PC-9 (cell line): ENCODE measurements around the gene GRIN2A. TPM values are rescaled to one million over a fixed set of nuclear protein-coding genes. Genes with fewer than 3 reads are reported as not detected.

Experiments
- BruUV-seq: library from RNA; stranded (reverse); fragments of 400-500 nt; replicated peaks from 2 replicates; lab custom pipeline; 2021; lab: Mats Ljungman, UMichigan
- CTCF ChIA-PET: fragments of 300-600 bp; sonication (Branson Sonifier 250); formaldehyde crosslinking; loops from one replicate; lab custom pipeline; 2022; ENCODE audit warnings: antibody characterized with exemption; lab: Charles Lee
- POLR2A ChIA-PET: fragments of 300-600 bp; sonication (Branson Sonifier 250); formaldehyde crosslinking; loops from one replicate; lab custom pipeline; 2022; ENCODE audit warnings: antibody characterized with exemption; ENCODE audit not compliant: unreplicated experiment; lab: Charles Lee
- DNase-seq, 2 experiments: peaks; one replicate each; pipeline versions ENCODE4 v3.0.0 to v3.0.0-alpha.2; 2015 to 2022; ENCODE audit warnings: mixed read lengths in 1 of 2
- H2AFZ ChIP-seq: fragments of 200-600 bp; sonication (generic); 2 replicates; pipeline ENCODE4 v1.8.1; 2017; ENCODE audit warnings: antibody characterized with exemption
- H3F3A ChIP-seq: fragments of 200-600 bp; sonication (generic); 2 replicates; pipeline ENCODE4 v1.8.1; 2017; ENCODE audit warnings: antibody characterized with exemption, mild to moderate bottlenecking, low read depth; ENCODE audit not compliant: insufficient read depth
- H3K27ac ChIP-seq: fragments of 200-600 bp; sonication (generic); 2 replicates; pipeline ENCODE4 v1.6.1; 2016; ENCODE audit warnings: mixed run types
- H3K27me3 ChIP-seq: fragments of 200-600 bp; sonication (generic); 2 replicates; pipeline ENCODE4 v1.6.1; 2016; ENCODE audit warnings: low read depth, mixed run types; ENCODE audit not compliant: insufficient read depth
- H3K36me3 ChIP-seq: fragments of 200-600 bp; sonication (generic); 2 replicates; pipeline ENCODE4 v1.6.1; 2016; ENCODE audit warnings: low read depth, mixed run types
- H3K4me1 ChIP-seq: fragments of 200-600 bp; sonication (generic); replicated peaks from 2 replicates; pipeline ENCODE4 v1.6.1; 2016; ENCODE audit warnings: mixed run types; ENCODE audit not compliant: insufficient read depth
- H3K4me2 ChIP-seq: fragments of 200-600 bp; sonication (generic); 2 replicates; pipeline ENCODE4 v1.6.1; 2017; ENCODE audit warnings: mixed run types
- H3K4me3 ChIP-seq: fragments of 200-600 bp; sonication (generic); 2 replicates; pipeline ENCODE4 v1.6.1; 2016; ENCODE audit warnings: mixed run types
- H3K79me2 ChIP-seq: fragments of 200-600 bp; sonication (generic); 2 replicates; pipeline ENCODE4 v1.6.1; 2017; ENCODE audit warnings: low read depth, mixed run types
- H3K9me2 ChIP-seq: fragments of 200-600 bp; sonication (generic); 2 replicates; pipeline ENCODE4 v1.8.1; 2017; ENCODE audit warnings: mild to moderate bottlenecking; ENCODE audit not compliant: insufficient read depth
- H3K9me3 ChIP-seq: fragments of 200-600 bp; sonication (generic); 2 replicates; pipeline ENCODE4 v1.8.1; 2016; ENCODE audit warnings: low read depth; ENCODE audit not compliant: insufficient read depth
- H4K20me1 ChIP-seq: fragments of 200-600 bp; sonication (generic); 2 replicates; pipeline ENCODE4 v1.8.1; 2017; ENCODE audit not compliant: insufficient read depth
- CTCF ChIP-seq: fragments of 200-600 bp; sonication (generic); conservative IDR thresholded peaks from 2 replicates; pipeline ENCODE4 v1.6.1; 2017; ENCODE audit warnings: mixed run types, antibody characterized with exemption, mild to moderate bottlenecking, moderate library complexity
- EZH2 ChIP-seq: fragments of 200-600 bp; sonication (generic); IDR thresholded peaks from 2 replicates; pipeline ENCODE4 v1.8.0; 2017; ENCODE audit warnings: antibody characterized with exemption, low read depth
- intact Hi-C: fragments of 100-400 bp; cut with micrococcal nuclease; formaldehyde crosslinking; loops from one replicate; pipeline ENCODE4 v1.10.0; 2022; ENCODE audit not compliant: unreplicated experiment
- total RNA-seq: library from RNA; stranded (reverse); gene quantifications from 2 replicates; pipeline ENCODE4 v1.2.3, GENCODE V29; 2021

Gene GRIN2A
- total RNA-seq, 1 experiment from 2014 or later = not detected

GRCh38 chr16:9904526-9904925 lies 277.7 kb downstream of the GRIN2A start:
- no peaks in the 10 kb centered on the region for H3K9me2 ChIP-seq
- BruUV-seq = no TSS peak
- H2AFZ ChIP-seq = no peak overlapping the region
- no peaks in the 10 kb centered on the region for H4K20me1 ChIP-seq
- no peaks in the 10 kb centered on the region for H3K4me1 ChIP-seq
- CTCF ChIA-PET = no interaction called here
- no peak for TF ChIP-seq EZH2
- no peak for TF ChIP-seq CTCF
- POLR2A ChIA-PET = no interaction called here
- no peaks in the 10 kb centered on the region for H3K79me2 ChIP-seq
- no peaks in the 10 kb centered on the region for H3K36me3 ChIP-seq
- intact Hi-C loops = no loop called here
- H3K27ac ChIP-seq = no peak overlapping the region
- peaks cover 50% of the 10 kb centered on the region for H3K27me3 ChIP-seq
- no peak overlapping the region for H3K4me2 ChIP-seq
- no peak for DNase-seq
- no peaks in the 10 kb centered on the region for H3F3A ChIP-seq
- no peaks in the 10 kb centered on the region for H3K9me3 ChIP-seq
- H3K4me3 ChIP-seq = no peak overlapping the region

GRCh38 chr16:9900576-9900975 lies 281.7 kb downstream of the GRIN2A start:
- no peaks in the 10 kb centered on the region for H4K20me1 ChIP-seq
- no peaks in the 10 kb centered on the region for H3F3A ChIP-seq
- TF ChIP-seq CTCF (no peak), EZH2 (no peak)
- no peak overlapping the region for H3K27ac ChIP-seq
- ChIA-PET CTCF (no interaction called here), POLR2A (no interaction called here)
- H3K27me3 ChIP-seq = peaks cover 34% of the 10 kb centered on the region
- H3K4me2 ChIP-seq = no peak overlapping the region
- H3K79me2 ChIP-seq = no peaks in the 10 kb centered on the region
- no TSS peak for BruUV-seq
- H3K36me3 ChIP-seq = no peaks in the 10 kb centered on the region
- no peaks in the 10 kb centered on the region for H3K9me2 ChIP-seq
- no peak overlapping the region for H3K4me3 ChIP-seq
- intact Hi-C loops = no loop called here
- H3K9me3 ChIP-seq = no peaks in the 10 kb centered on the region
- DNase-seq = no peak
- no peak overlapping the region for H2AFZ ChIP-seq
- H3K4me1 ChIP-seq = no peaks in the 10 kb centered on the region

GRCh38 chr16:9898555-9898954 lies 283.7 kb downstream of the GRIN2A start:
- ChIA-PET POLR2A (no interaction called here), CTCF (no interaction called here)
- Histone ChIP-seq H2AFZ (no peak overlapping the region), H3K4me3 (no peak overlapping the region), H3F3A (no peaks in the 10 kb centered on the region), H3K36me3 (no peaks in the 10 kb centered on the region), H3K27ac (no peak overlapping the region), H3K4me2 (no peak overlapping the region), H3K9me3 (no peaks in the 10 kb centered on the region), H3K27me3 (peaks cover 29% of the 10 kb centered on the region), H3K79me2 (no peaks in the 10 kb centered on the region), H4K20me1 (no peaks in the 10 kb centered on the region), H3K9me2 (no peaks in the 10 kb centered on the region), H3K4me1 (no peaks in the 10 kb centered on the region)
- intact Hi-C loops = no loop called here
- DNase-seq = no peak
- TF ChIP-seq EZH2 (no peak), CTCF (no peak)
- BruUV-seq = no TSS peak
